Suprapubic skin (tissue), 4 donors: ENCODE data around the gene ARHGEF1. TPM values are rescaled to one million over a fixed set of nuclear protein-coding genes. Genes with fewer than 3 reads are reported as not detected.

Experiments used
- DNase-seq, 2 donors: peaks; one replicate each; pipeline ENCODE4 v3.0.0-alpha.2; 2019; ENCODE audit warnings: low spot score in 2 of 2
- H3K27ac ChIP-seq: fragments of 200-600 bp; sonication (generic); one replicate; pipeline ENCODE4 v1.5.1; 2019
- H3K27me3 ChIP-seq: fragments of 200-600 bp; sonication (generic); one replicate; pipeline ENCODE4 v1.5.1; 2019
- H3K36me3 ChIP-seq: fragments of 200-600 bp; sonication (generic); one replicate; pipeline ENCODE4 v1.5.1; 2019
- H3K4me1 ChIP-seq: fragments of 200-600 bp; sonication (generic); one replicate; pipeline ENCODE4 v1.5.1; 2019
- H3K4me3 ChIP-seq: fragments of 200-600 bp; sonication (generic); one replicate; pipeline ENCODE4 v1.5.1; 2019; ENCODE audit warnings: mild to moderate bottlenecking
- H3K9me3 ChIP-seq: fragments of 200-600 bp; sonication (generic); one replicate; pipeline ENCODE4 v1.5.1; 2019
- EP300 ChIP-seq: sonication (generic); formaldehyde crosslinking; IDR thresholded peaks from one replicate; pipeline ENCODE4 v1.6.1; 2017; ENCODE audit warnings: antibody characterized with exemption
- POLR2A ChIP-seq, 2 donors: fragments of 450-650 bp; IDR thresholded peaks; one replicate each; pipeline ENCODE4 v1.6.1; 2017; ENCODE audit warnings: antibody characterized with exemption in 2 of 2, mild to moderate bottlenecking in 2 of 2, moderate library complexity in 2 of 2
- POLR2AphosphoS5 ChIP-seq, 3 donors: sonication (generic); formaldehyde crosslinking; IDR thresholded peaks; one replicate each; pipeline ENCODE4 v1.6.1; 2017; ENCODE audit warnings: antibody characterized with exemption in 3 of 3
- WGBS: methylation state at CpG from one replicate; pipeline ENCODE4 v1.1.5; 2018; 5-methylcytosine and 5-hydroxymethylcytosine counted together
- total RNA-seq, 4 donors: library from RNA; depleted of rRNA; stranded (reverse); fragments of >200 nt; gene quantifications; one replicate each; pipeline ENCODE4 v1.1.0, GENCODE V29; 2016
- TF ChIP-seq, protein P1 (sequence below), 2 donors: fragments of 200-600 bp in 1 of 2; fragments of 450-650 bp in 1 of 2; sonication (generic) in 1 of 2; IDR thresholded peaks; one replicate each; pipeline ENCODE4 v1.5.1; 2016 to 2019; ENCODE audit warnings: antibody characterized with exemption in 2 of 2, mild to moderate bottlenecking in 1 of 2, moderate library complexity in 1 of 2

Gene ARHGEF1
- total RNA-seq, 4 donors from 2014 or later = 61.0 to 173 (median 72.1) TPM

GRCh38 chr19:41862445-41862986 is 20.5 kb upstream of the ARHGEF1 start:
- Histone ChIP-seq H3K4me1 (peaks cover 57% of the 10 kb centered on the region), H3K9me3 (no peaks in the 10 kb centered on the region), H3K27ac (no peak overlapping the region), H3K27me3 (no peaks in the 10 kb centered on the region), H3K4me3 (peak overlapping the region; percentile 99), H3K36me3 (peaks cover 52% of the 10 kb centered on the region)
- WGBS = 62% methylated on average over 2 of the region's 2 CpGs
- TF ChIP-seq, protein P1, sequence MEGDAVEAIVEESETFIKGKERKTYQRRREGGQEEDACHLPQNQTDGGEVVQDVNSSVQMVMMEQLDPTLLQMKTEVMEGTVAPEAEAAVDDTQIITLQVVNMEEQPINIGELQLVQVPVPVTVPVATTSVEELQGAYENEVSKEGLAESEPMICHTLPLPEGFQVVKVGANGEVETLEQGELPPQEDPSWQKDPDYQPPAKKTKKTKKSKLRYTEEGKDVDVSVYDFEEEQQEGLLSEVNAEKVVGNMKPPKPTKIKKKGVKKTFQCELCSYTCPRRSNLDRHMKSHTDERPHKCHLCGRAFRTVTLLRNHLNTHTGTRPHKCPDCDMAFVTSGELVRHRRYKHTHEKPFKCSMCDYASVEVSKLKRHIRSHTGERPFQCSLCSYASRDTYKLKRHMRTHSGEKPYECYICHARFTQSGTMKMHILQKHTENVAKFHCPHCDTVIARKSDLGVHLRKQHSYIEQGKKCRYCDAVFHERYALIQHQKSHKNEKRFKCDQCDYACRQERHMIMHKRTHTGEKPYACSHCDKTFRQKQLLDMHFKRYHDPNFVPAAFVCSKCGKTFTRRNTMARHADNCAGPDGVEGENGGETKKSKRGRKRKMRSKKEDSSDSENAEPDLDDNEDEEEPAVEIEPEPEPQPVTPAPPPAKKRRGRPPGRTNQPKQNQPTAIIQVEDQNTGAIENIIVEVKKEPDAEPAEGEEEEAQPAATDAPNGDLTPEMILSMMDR (IDR thresholded peaks at IDR 0.05) = no peak
- no peak for TF ChIP-seq POLR2AphosphoS5 (IDR thresholded peaks at IDR 0.05)
- TF ChIP-seq POLR2A (IDR thresholded peaks at IDR 0.05) = no peak
- TF ChIP-seq EP300 = no peak
- DNase-seq = no peak

GRCh38 chr19:41863209-41863931 is 19.6 kb upstream of the ARHGEF1 start:
- no peak for DNase-seq
- WGBS = 77% methylated on average over 11 of the region's 11 CpGs
- no peak overlapping the region for H3K4me3 ChIP-seq
- H3K9me3 ChIP-seq = no peaks in the 10 kb centered on the region
- H3K27ac ChIP-seq = no peak overlapping the region
- H3K4me1 ChIP-seq = peaks cover 65% of the 10 kb centered on the region
- TF ChIP-seq POLR2A (IDR thresholded peaks at IDR 0.05) = no peak
- TF ChIP-seq EP300 = no peak
- TF ChIP-seq, protein P1 (IDR thresholded peaks at IDR 0.05) = no peak
- TF ChIP-seq POLR2AphosphoS5 (IDR thresholded peaks at IDR 0.05) = no peak
- peaks cover 58% of the 10 kb centered on the region for H3K36me3 ChIP-seq
- H3K27me3 ChIP-seq = no peaks in the 10 kb centered on the region

DNA sequence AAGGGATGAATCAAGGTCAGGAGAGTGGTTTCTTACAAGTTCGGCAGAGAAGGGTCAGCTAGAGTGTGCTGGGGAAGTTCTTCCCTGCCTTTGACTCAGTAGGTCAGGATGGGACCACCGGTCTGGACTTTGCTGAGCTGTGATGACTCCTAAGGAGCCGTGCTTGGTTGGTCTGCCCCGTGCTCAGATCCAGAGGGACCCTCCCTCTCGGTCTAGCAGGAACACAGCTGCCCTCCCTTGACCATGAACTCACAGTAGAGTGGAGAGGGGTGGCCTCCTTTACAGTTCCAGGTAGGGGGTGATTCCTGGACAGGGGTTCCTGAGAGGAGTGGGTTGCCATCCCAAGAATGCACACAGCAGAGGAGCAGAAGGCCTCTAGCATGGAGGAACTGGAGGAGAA is 18.6 kb upstream of the ARHGEF1 start:
- WGBS = 55% methylated on average over 3 of the region's 5 CpGs
- H3K4me1 ChIP-seq = peaks cover 69% of the 10 kb centered on the region
- H3K9me3 ChIP-seq = no peaks in the 10 kb centered on the region
- TF ChIP-seq, protein P1 (IDR thresholded peaks at IDR 0.05) = no peak
- TF ChIP-seq EP300 = no peak
- no peak for TF ChIP-seq POLR2A (IDR thresholded peaks at IDR 0.05)
- no peak for TF ChIP-seq POLR2AphosphoS5 (IDR thresholded peaks at IDR 0.05)
- H3K27ac ChIP-seq = no peak overlapping the region
- H3K36me3 ChIP-seq = peaks cover 68% of the 10 kb centered on the region
- no peak for DNase-seq
- no peaks in the 10 kb centered on the region for H3K27me3 ChIP-seq
- H3K4me3 ChIP-seq = no peak overlapping the region

GRCh38 chr19:41866284-41866683 is 16.7 kb upstream of the ARHGEF1 start:
- H3K27ac ChIP-seq = no peak overlapping the region
- H3K36me3 ChIP-seq = peaks cover 84% of the 10 kb centered on the region
- no peaks in the 10 kb centered on the region for H3K9me3 ChIP-seq
- peak in 1 of 2 donors; percentile 48 for DNase-seq
- no peak overlapping the region for H3K4me3 ChIP-seq
- no peaks in the 10 kb centered on the region for H3K27me3 ChIP-seq
- WGBS = 85% methylated on average over 3 of the region's 3 CpGs
- TF ChIP-seq, protein P1 (IDR thresholded peaks at IDR 0.05) = no peak
- TF ChIP-seq POLR2A (IDR thresholded peaks at IDR 0.05) = no peak
- TF ChIP-seq POLR2AphosphoS5 (IDR thresholded peaks at IDR 0.05) = no peak
- no peak for TF ChIP-seq EP300
- H3K4me1 ChIP-seq = peaks cover 70% of the 10 kb centered on the region

- Histone ChIP-seq H3K9me3 (no peaks in the 10 kb centered on the region), H3K27me3 (no peaks in the 10 kb centered on the region), H3K36me3 (peaks cover 76% of the 10 kb centered on the region), H3K4me1 (peaks cover 50% of the 10 kb centered on the region), H3K4me3 (no peak overlapping the region), H3K27ac (no peak overlapping the region)
- WGBS = 51% methylated on average over 10 of the region's 10 CpGs
- no peak for TF ChIP-seq POLR2A (IDR thresholded peaks at IDR 0.05)
- no peak for TF ChIP-seq POLR2AphosphoS5 (IDR thresholded peaks at IDR 0.05)
- no peak for TF ChIP-seq EP300
- TF ChIP-seq, protein P1 (IDR thresholded peaks at IDR 0.05) = no peak
- DNase-seq = no peak
Measured at GRCh38 chr19:41868120-41868988, 14.6 kb upstream of the ARHGEF1 start.
